ENCODE results near the gene GSC2.
A peak's percentile ranks its signal among the peaks of the same experiment; 100 is the strongest.

The GSC2 gene

DNA sequence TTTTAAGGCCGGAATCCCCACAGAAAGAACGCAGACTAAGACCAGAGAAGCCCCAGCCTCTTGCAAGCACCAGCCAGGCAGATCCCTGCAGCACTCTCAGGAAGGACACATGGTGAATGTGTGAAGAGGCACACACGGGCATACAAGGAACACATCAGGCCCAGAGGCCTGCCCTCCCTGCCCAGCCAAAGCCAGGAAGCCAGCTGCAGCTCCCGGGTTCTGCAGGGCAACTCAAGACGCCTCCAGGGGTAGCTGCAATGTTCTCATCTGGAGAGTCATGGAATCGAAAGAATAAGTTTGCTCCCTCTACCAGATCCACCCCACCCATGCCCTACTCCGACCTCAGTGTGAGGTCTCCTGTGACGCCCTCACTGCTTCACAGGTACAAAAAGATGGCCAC is 30.1 kb downstream of the GSC2 start:
- no peak for DNase-seq (ENCODE audit: low read depth)

DNA sequence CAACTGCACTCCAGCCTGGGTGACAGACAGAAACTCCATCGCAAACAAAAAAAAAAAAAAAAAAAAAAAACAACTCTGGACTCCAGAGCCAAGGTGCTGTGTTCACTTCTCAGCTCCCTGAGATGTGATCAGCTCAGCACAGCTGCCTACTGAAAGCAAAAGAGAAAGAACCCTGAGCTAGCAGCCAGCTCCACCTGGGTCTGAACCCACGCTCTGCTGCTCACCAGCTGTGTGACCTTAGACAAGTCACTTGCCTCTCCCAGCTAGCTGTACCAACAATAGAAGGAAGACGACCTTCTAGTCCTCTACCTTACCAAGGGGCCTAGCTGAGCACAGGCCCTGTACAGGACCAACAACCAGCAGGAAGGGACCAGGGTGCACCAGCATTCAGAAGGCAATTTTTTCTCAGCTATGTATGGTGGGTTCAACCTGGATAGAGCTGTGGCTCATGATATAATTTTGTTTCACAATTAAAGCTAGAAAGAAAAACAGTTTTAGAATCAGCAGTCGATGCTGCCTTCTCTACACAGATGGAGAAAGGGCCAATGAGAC is 31.7 kb downstream of the GSC2 start:
- DNase-seq (ENCODE audit: low read depth): no peak

DNA sequence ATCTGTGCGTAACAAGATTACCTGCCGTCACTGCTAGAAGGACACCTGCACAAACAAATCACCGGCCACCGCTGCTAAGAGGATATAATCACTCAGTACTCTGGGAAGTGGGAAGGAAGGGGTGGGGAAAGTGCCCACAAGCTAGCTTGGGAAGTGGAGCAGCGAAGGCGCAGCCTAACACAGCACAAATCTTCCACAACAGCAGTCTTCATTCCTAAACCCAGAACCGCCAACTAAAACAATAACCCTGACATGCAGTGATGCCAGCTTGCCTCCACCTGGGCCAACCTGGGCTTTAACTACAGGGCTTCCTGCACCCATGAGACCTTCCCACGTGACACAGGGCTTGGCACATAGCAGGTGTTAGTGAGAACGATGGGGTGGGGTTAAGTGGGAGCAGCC is 33.0 kb downstream of the GSC2 start:
- no peak for DNase-seq (ENCODE audit: low read depth)

DNA sequence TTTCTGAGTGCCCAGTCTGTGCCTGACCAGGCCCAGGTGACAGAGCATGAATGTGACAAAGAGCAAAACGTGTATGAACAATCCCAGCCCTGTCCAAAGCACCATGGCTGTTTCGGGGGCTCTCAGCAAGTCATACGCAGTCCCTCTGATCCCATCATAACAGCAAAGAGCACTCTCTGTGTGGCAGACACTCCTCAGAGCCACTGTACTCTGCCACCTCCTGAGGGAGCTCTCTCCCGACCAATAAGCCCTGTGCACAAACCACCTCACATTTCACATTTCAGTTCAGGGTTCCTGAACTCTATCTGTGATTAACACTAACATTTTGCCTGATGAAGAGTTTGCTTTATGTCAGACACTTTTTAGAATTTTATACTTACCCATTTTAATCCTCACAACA is 34.5 kb downstream of the GSC2 start:
- DNase-seq (ENCODE audit: low read depth): no peak

DNA sequence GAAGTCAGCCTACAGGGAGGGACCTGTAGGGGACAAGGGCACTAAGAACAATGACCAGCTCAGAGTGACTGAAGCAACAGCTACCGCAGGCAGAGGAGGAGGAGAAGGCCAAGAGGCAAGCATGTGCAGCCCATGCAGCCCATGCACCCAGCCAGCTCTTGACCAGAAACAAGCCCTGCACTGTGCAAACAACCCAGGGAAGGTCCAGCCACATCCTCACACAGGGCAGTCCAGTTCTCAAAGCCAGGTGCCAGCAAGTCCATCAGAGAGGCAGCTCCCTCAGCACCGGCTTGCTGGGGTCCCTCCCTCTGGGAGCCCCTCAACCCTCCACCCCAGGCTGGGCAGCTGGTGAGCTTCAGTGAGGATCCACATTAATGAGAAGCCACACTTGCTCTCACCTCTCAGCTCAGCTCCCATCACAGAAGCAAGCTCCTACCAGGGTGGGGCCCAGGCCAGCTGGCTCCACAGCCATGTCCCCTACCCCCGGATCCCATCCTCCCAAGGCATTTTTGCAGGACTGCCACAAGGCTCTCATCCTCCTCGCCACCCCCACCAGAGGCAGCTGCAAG is 35.0 kb downstream of the GSC2 start:
- DNase-seq (ENCODE audit: low read depth): no peak

DNA sequence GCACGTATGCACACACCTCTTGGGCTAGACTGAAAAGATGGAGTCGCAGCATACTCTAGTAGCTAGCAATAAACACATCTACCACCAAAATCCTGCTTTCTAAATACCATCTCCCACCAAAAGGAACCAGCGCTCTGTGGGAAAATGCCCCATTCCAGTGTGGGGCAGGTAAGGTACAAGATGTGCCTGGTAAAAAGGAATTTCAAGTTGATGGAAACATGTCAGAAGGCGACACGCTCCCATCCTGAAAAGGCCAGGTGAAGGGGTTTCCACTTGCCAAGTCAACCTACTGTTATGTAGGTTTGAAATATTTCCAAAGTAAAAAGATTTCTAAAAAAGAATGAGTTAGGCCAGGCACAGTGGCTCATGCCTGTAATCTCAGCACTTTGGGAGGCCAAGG is 36.7 kb downstream of the GSC2 start:
- DNase-seq (ENCODE audit: low read depth): no peak

DNA sequence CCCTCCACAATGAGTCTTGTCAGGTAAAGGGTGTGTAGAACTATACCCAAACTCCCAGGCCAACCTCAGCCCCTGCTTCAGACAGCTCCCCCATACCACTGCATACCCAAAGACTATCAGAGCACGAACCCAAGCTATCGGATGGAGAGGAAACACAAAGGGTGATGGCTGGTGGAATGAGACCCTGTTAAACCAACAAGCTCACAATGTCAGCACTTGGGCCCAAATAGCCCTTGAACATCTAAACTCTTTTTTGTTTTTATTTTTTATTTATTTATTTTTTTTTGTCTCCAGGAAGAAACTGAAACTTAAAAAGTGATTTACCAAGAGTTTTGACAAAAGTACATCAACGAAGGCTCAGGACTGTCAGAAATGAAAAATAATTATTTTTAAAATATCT is 38.5 kb downstream of the GSC2 start:
- DNase-seq (ENCODE audit: low read depth): no peak

DNA sequence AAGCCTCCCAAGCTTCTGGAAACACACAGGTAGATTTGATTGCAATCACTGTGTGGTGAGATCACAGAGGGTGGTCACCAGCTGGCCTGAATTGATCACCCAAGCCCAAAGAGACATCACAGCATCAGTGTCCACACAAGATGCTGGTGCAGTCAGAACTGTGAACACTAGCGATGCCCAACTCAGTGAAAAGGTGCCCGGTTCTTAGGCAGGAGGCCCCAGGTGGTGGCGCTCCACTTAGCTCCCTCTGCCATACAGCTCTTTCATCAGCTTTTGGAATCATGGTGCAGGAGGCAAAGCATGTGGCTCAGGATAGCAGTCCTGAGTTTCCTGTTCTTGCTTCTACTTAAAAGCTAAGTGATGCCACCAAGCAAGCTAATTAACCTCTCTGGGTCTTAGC is 39.0 kb downstream of the GSC2 start:
- no peak for DNase-seq (ENCODE audit: low read depth)

DNA sequence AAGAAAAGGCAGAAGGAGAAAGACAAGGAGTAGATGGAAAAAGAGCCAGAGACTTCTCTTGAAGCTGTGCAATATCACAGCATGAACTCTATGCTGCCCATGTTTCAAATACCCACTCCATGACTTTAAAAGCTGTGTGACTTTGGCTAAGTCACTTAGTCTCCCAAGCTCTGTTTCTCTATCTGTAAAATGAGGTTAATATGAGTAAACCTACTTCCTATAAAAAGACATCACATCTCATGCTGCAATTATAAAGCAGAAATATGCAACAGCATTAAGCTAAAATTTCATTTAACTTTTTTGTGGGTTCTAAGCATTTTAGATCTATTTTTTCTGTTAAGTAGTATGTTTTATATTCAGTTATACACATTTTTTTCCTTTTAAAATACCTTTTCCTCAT is 39.4 kb downstream of the GSC2 start:
- no peak for DNase-seq (ENCODE audit: low read depth)

DNA sequence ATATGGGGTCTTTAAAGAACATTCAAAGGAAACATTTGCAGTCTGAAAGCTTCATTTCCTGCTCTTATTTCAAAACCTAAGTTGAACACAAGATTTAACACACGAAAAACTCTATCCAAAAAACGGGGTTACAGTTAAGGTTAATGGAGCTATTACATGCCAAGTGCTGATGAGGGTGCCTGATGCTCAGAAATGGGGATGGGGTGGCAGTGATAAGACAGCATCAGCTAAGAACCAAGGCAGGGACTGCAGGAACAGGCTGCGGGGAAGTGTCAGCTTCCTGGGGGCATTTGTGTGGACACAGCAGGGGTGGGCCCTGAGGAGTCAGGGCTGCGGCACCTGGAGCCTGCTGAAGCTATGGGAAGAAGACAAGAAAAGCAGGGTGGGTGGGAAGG is 40.0 kb downstream of the GSC2 start:
- DNase-seq (ENCODE audit: low read depth): no peak

DNA sequence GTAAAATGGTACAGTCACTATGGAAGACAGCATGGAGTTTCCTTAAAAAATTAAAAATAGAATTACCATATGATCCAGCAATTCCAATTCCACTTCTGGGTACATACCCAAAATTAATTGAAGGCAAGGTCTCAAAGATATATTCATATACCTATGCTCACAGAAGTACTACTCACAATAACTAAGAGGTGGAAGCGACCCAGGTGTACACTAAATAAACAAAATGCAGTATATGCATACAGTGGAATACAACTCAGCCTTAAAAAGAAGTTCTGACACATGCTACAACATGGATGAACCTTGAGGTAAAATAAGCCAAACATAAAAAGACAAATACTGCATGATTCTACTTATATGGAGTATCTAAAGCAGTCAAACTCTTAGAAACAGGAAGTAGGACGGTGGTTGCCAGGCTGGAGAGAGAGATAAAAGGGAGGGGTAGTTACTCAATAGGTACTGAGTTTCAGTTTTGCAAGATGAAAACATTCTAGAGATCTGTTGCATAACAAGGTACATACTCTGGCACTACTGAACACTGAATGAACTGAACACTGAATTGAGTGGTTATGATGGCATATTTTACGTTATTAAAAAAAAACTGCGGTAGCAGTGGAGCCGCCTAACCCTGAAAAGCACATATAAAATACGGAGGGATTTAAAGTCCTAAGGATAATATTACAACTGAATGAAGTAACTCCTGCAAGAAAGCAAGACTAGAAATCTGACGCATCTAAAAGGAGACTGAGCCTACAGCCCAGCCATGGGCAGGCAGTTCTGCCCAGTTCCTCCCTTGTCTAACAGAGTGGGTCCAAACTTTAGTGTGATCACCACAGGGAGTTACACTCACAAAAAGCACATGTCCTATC is 40.7 kb downstream of the GSC2 start:
- peak; percentile 44 for DNase-seq (ENCODE audit: low read depth)

DNA sequence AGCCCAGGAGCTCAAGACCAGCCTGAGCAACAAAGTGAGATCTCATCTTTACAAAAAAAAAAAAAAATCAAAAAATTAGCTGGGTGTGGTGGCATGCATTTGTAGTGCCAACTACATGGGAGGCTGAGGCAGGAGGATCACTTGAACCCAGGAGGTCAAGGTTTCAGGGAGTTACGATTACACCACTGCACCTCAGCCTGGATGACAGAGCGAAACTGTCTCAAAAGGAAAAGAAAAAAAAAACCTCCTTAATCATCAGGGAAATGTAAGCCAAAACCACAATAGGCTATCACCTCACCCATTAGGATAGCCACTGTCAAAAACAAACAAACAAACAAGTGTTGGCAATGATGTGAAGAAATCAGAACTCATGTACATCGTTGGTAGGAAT is 41.3 kb downstream of the GSC2 start:
- DNase-seq (ENCODE audit: low read depth): no peak

DNA sequence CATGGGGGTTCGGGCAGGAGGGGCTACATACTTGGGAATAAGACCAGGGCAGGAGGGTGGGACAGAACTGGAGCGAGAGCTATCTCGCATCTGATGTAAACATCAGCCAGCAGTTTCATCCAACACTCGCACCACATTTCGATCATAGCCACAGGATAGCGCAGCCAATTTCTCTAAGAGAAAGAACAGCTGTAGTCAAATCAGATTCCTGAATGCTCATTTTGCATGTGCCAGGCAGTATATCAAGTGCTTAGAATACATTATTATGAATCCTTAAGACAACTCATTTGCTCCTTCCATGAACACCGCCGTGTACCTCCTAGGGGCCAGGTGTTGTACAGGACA is 42.4 kb downstream of the GSC2 start:
- no peak for DNase-seq (ENCODE audit: low read depth)

DNA sequence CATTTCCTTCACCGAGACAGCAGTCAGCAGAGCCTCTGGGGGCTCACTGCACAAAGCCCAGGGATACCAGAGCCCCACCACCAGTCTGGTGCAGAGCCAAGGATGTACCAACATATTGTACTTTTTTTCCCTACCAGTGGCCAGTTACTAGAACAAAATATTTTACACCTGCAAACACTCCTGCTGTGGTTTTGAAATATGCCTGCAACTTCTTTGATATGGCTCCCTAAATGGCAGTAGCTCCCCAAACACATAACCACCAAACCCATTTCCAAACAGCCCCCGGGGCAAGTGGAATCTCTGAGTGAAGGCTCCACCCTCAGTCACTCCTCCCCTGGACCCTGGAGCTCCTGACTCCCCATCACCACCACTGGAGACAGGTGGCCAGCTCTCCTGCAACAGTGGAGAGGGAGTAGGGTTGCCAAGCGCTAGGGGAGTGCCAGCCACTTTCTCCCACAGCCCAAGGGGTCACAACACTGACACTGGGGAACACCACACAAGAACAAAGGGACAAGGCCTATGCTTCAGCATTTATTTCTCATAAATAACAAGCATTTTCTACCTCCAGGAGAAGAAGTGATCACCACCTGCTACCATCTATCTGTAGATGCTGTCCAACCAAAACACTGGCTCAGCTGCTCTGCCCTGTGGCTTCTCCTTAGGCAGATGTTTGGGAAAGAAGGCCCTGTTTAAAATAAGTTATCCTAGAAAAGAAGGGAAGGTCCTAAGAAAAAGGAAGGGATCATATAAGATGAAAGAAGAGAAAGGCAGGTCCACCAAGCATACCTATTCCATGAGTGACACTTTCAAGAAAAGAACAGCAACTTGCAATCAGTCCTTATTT is 43.0 kb downstream of the GSC2 start:
- no peak for DNase-seq (ENCODE audit: low read depth)

DNA sequence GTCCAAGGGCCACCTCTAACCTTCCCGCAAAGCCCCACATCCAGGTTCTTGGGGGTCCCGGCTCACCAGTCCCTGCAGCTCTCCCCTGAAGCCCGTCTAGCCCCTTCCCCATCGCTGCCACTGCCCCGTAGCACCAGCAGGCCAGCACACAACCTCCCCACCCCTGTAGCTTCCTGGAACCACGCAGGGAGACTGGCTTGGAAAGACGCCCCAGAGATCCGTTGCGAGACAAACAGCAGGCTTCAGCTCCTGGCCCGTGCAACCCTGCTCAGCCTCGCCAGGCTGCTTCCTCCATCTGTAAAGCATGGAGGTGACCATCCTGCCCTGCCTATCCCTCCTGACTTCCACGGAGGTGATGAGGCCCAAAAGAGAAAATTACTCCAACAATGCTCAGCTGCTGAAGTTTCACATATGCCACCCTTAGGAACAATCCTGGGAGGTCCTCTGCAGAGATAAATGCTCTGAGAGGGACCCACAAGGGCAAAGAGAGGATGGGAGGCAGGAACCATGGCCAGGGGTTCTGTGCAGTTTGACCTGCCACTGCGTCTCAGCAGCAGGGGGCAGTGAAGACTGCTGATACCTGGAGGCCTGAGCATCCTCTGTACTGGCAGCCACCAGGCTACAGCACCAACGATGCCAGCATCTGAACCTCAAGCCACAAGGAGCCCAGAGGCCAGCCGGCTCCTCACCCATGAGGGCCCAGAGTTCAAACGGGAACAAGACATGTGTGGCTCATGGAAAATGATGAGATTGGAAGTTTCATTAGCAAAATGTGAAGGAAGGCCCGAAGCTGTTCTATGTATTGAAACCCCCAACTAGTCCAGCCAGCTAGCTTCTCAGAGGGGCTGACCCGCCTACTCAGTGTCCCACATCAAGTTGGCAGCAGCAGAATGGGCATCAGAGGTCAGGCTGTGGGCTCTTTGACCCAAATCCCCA is 44.0 kb downstream of the GSC2 start:
- peak; percentile 51 for DNase-seq (ENCODE audit: low read depth)

DNA sequence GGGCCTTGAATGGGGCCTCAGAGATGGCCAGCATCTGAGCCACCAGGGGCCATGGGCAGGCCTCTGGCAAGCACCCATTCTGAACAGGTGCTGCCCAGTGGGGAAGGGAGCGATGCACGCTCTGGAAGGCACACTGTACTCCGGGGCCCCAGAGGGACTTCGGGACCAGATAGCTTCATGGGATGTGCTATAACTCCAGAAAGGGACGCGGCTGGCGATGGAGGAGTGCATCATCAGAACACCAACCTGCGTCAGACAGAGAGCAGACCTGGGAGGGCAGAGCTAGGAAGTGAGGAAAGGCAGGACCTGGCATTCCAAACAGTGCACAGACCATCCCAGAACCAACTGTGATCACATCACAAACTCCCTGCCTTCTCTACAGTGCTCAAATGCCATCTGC is 44.6 kb downstream of the GSC2 start:
- DNase-seq (ENCODE audit: low read depth): no peak

DNA sequence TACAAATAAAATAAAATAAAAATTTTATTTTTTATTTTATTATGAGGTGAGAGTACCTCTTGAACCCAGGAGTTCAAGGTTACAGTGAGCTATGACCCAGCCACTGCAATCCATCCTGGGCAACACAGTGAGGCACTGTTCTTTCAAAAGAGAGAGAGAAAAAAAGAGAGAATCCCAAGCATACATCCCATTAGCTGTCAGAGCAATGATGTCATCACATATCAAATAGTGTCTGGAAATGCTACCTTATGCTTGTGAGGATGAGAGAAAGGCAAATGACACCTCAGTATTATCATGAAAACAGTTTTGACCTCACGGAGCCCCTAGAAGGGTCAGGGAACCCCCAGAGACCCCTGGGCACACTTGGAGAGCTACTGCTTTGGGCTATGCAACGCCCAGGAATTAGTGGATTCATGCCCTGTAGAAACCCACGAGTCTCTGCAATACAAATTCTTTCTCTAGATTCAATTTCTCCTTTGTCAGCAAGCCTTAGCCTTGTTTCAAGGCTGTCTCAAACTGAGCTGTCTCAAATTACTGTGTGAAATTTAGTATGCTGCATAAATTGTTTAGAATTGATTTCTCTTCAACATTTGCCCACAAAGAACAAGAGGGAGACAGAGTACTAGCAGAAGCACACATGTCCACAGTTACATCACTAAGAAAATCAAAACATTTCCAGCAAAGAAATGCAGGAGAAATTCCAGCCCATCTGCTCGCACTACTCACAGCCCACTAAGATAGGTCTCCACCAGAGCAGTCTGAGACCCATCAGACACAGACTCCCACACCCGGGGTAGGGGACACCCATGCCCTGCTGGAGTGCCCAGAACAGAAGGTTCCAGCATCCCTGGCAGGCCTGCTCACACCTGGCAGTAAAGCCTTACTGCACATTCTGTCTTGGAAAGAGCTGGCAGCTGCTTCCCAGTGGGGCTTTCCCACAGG is 45.9 kb downstream of the GSC2 start:
- no peak for DNase-seq (ENCODE audit: low read depth)

DNA sequence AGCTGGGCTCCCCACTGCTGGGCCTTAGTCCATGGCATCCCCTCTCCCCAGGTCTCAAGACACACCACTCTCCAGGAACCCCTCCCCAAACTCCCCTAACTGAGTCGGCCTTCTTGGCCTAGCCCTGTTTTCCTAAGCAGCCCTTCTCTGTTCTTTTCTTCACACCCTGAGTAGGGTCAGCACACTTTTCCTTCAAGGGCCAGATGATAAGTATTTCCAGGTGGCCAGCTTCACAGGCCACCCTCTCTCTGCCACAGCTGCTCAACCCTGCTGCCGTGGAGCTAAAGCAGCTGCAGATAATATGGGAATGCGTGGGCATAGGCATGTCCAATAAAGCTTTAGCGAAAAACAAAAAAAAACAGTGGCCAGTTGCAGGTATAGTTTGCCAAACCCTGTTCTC is 51.9 kb downstream of the GSC2 start:
- no peak for DNase-seq (ENCODE audit: low read depth)

DNA sequence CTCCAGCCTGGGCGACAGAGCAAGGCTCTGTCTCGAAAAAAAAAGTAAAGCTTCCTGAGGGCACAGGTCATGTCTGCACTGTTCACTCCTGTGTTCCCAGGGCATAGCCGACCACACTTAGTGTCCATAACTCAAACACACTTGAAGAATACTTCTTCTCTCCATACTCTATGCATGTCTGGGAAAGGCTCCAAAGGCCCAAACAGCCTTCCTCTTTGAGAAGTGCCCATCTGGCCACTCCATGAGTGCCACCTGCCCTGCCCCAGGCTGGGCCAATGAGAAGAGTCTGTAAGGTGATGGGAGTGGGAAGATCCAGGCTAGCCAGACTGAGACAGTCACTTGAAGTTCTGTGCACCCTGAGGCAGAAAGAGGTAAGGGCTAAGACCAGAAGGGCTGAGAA is 52.6 kb downstream of the GSC2 start:
- no peak for DNase-seq (ENCODE audit: low read depth)
